Heart left ventricle (tissue), 13 donors: Measurements from ENCODE around the gene NTM.

Source experiments
- POLR2A ChIP-seq, 2 donors: fragments of 450-650 bp; IDR thresholded peaks; one replicate each; pipeline ENCODE4 v1.6.1; 2017; ENCODE audit warnings: antibody characterized with exemption in 2 of 2, mild to moderate bottlenecking in 2 of 2, moderate library complexity in 2 of 2
- TF ChIP-seq, protein P1 (sequence below), 12 donors: fragments of 200-600 bp; sonication (generic) in 4 of 12; IDR thresholded peaks; one replicate each; pipeline versions ENCODE4 v1.5.0 to v1.8.0; 2018 to 2022; ENCODE audit warnings: antibody characterized with exemption in 12 of 12, mild to moderate bottlenecking in 5 of 12
- donor health status: ischemic (EF 13 %, LVEDD 7.1; RV severe dilation, severe dysfunction).
- donor health status: DM: no; HTN: yes; CAD: no.
- donor health status: DM: no; HTN: no; CAD: no.
- donor health status: ischemic (EF 25% LVEDD 6.9; RV normal size, moderate dysfunction).
- donor health status: ischemic (EF 25% LVEDD 5.7; RV mildly dilated, moderate dysfunction).
- donor health status: ischemic (EF 35%, LVEDD 5.7; RV mildly dilated, moderate dysfunction).
- donor health status: nonischemic (EF 11% LVEDD 7.7; RV severe dilation, severe dysfunction).
- donor health status: DM: yes; HTN: yes; CAD: no.
- donor health status: PGD.
- donor health status: ischemic (EF 29% LVEDD 5.4; RV normal size, mild dysfunction).
- donor health status: nonischemic (EF 23%, LVEDD 6.1; RV moderate dilation, normal function).

DNA sequence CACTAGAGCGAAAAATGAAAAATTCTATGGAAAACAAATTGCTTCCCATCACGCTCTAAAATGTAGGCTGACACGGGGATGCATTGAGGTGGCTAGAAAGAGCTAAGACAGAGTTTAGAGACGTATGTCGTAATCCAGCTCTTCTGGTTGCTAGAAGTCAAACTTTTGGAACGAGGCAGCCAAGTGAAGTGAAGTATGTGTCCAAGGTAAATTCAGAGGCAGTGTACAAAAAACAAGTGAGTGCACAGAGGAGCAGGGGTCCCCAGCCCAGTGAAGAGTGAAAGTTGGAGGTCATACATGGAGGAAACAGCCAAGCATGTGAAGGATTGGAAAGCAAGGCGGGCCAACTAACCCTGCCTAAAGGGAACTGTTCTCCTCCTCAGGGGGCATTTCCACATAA, 528.5 kb downstream of the NTM start:
- TF ChIP-seq, protein P1, sequence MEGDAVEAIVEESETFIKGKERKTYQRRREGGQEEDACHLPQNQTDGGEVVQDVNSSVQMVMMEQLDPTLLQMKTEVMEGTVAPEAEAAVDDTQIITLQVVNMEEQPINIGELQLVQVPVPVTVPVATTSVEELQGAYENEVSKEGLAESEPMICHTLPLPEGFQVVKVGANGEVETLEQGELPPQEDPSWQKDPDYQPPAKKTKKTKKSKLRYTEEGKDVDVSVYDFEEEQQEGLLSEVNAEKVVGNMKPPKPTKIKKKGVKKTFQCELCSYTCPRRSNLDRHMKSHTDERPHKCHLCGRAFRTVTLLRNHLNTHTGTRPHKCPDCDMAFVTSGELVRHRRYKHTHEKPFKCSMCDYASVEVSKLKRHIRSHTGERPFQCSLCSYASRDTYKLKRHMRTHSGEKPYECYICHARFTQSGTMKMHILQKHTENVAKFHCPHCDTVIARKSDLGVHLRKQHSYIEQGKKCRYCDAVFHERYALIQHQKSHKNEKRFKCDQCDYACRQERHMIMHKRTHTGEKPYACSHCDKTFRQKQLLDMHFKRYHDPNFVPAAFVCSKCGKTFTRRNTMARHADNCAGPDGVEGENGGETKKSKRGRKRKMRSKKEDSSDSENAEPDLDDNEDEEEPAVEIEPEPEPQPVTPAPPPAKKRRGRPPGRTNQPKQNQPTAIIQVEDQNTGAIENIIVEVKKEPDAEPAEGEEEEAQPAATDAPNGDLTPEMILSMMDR (IDR thresholded peaks at IDR 0.05) = no peak
- TF ChIP-seq POLR2A (IDR thresholded peaks at IDR 0.05) = no peak
